Hepatocyte (in vitro differentiated cells): Measurements from ENCODE around the gene RAF1. TPM values are rescaled to one million over a fixed set of nuclear protein-coding genes. Genes with fewer than 3 reads are reported as not detected.

ENCODE experiments used
- DNase-seq: peaks from one replicate; pipeline ENCODE4 v3.0.0-alpha.2; 2016; ENCODE audit warnings: low spot score
- H2AFZ ChIP-seq: fragments of 200-600 bp; sonication (generic); 2 replicates; pipeline ENCODE4 v1.6.0; 2016; ENCODE audit warnings: antibody characterized with exemption, mild to moderate bottlenecking
- H3K27ac ChIP-seq: fragments of 200-600 bp; sonication (generic); 2 replicates; pipeline ENCODE4 v1.5.1; 2016; ENCODE audit warnings: mild to moderate bottlenecking
- H3K27me3 ChIP-seq: fragments of 200-600 bp; sonication (generic); 2 replicates; pipeline ENCODE4 v1.6.1; 2016
- H3K36me3 ChIP-seq: fragments of 200-600 bp; sonication (generic); replicated peaks from 2 replicates; pipeline ENCODE4 v1.5.1; 2016; ENCODE audit warnings: low read depth; ENCODE audit not compliant: insufficient read depth
- H3K4me1 ChIP-seq: fragments of 200-600 bp; sonication (generic); 2 replicates; pipeline ENCODE4 v1.5.1; 2016; ENCODE audit warnings: mild to moderate bottlenecking, moderate library complexity; ENCODE audit not compliant: insufficient read depth
- H3K4me2 ChIP-seq: fragments of 200-600 bp; sonication (generic); 2 replicates; pipeline ENCODE4 v1.6.0; 2016
- H3K4me3 ChIP-seq: fragments of 200-600 bp; sonication (generic); 2 replicates; pipeline ENCODE4 v1.5.1; 2016; ENCODE audit warnings: mild to moderate bottlenecking
- H3K79me2 ChIP-seq: fragments of 200-600 bp; sonication (generic); 2 replicates; pipeline ENCODE4 v1.6.0; 2017; ENCODE audit warnings: mild to moderate bottlenecking
- H3K9me2 ChIP-seq: fragments of 200-600 bp; sonication (generic); replicated peaks from 2 replicates; pipeline ENCODE4 v1.6.0; 2017; ENCODE audit warnings: mild to moderate bottlenecking; ENCODE audit not compliant: insufficient read depth
- H3K9me3 ChIP-seq: fragments of 200-600 bp; sonication (generic); 2 replicates; pipeline ENCODE4 v1.5.1; 2016; ENCODE audit warnings: low read depth, mild to moderate bottlenecking
- H4K20me1 ChIP-seq: fragments of 200-600 bp; sonication (generic); 2 replicates; pipeline ENCODE4 v1.6.0; 2016; ENCODE audit warnings: mild to moderate bottlenecking; ENCODE audit not compliant: insufficient read depth, poor library complexity, severe bottlenecking
- CTCF ChIP-seq: fragments of 200-600 bp; sonication (generic); IDR thresholded peaks from 2 replicates; pipeline ENCODE4 v1.5.1; 2016; ENCODE audit warnings: antibody characterized with exemption, mild to moderate bottlenecking; ENCODE audit not compliant: poor library complexity
- EZH2 ChIP-seq: fragments of 200-600 bp; sonication (generic); IDR thresholded peaks from 2 replicates; pipeline ENCODE4 v1.6.1; 2016; ENCODE audit warnings: antibody characterized with exemption, mild to moderate bottlenecking, borderline replicate concordance
- EZH2phosphoT487 ChIP-seq: fragments of 200-600 bp; sonication (generic); IDR thresholded peaks from one replicate; pipeline ENCODE4 v1.6.1; 2018; ENCODE audit warnings: antibody characterized with exemption, mild to moderate bottlenecking, low read depth, moderate library complexity; ENCODE audit not compliant: unreplicated experiment, severe bottlenecking
- WGBS: methylation state at CpG from one replicate; pipeline ENCODE4 v1.1.6; 2016; ENCODE audit warnings: low lambda C conversion rate; ENCODE audit errors: missing lambda C conversion rate; 5-methylcytosine and 5-hydroxymethylcytosine counted together
- polyA plus RNA-seq: library from polyadenylated mRNA; unstranded; fragments of >200 nt; fragmentation: Nextera tagmentation; extraction: Ambion mirVana; gene quantifications from 2 replicates; pipeline ENCODE4 v1.2.1, GENCODE V29; 2016
- total RNA-seq: library from RNA; depleted of rRNA; stranded (reverse); fragments of >200 nt; gene quantifications from 2 replicates; pipeline ENCODE4 v1.2.3, GENCODE V29; 2014

RAF1 gene
- total and polyA plus RNA-seq, 2 experiments from 2014 or later = 79.8 to 118 TPM

- no peak overlapping the region for H2AFZ ChIP-seq
- peaks cover 41% of the 10 kb centered on the region for H4K20me1 ChIP-seq
- H3K27me3 ChIP-seq = no peaks in the 10 kb centered on the region
- no peak overlapping the region for H3K4me3 ChIP-seq
- H3K9me3 ChIP-seq = no peaks in the 10 kb centered on the region
- H3K36me3 ChIP-seq = no peaks in the 10 kb centered on the region
- no peak overlapping the region for H3K27ac ChIP-seq
- no peaks in the 10 kb centered on the region for H3K4me1 ChIP-seq
- H3K79me2 ChIP-seq = peaks cover 83% of the 10 kb centered on the region
- no peak for DNase-seq
- H3K4me2 ChIP-seq = no peak overlapping the region
- H3K9me2 ChIP-seq = no peaks in the 10 kb centered on the region
- WGBS = 95% methylated on average over 6 of the region's 6 CpGs
- no peak for TF ChIP-seq EZH2
- TF ChIP-seq CTCF = no peak
- TF ChIP-seq EZH2phosphoT487 = no peak
Observed at GRCh38 chr3:12612514-12613226, 51.2 kb downstream of the RAF1 start.

GRCh38 chr3:12611117-12611516, 52.8 kb downstream of the RAF1 start:
- no peaks in the 10 kb centered on the region for H3K36me3 ChIP-seq
- H3K9me2 ChIP-seq = no peaks in the 10 kb centered on the region
- H3K4me3 ChIP-seq = no peak overlapping the region
- H3K79me2 ChIP-seq = peaks cover 75% of the 10 kb centered on the region
- H4K20me1 ChIP-seq = peaks cover 32% of the 10 kb centered on the region
- H2AFZ ChIP-seq = no peak overlapping the region
- H3K27ac ChIP-seq = no peak overlapping the region
- H3K4me2 ChIP-seq = no peak overlapping the region
- 90% methylated on average over 5 of the region's 5 CpGs for WGBS
- no peak for DNase-seq
- no peaks in the 10 kb centered on the region for H3K9me3 ChIP-seq
- H3K4me1 ChIP-seq = no peaks in the 10 kb centered on the region
- TF ChIP-seq CTCF (no peak), EZH2 (no peak), EZH2phosphoT487 (no peak)
- no peaks in the 10 kb centered on the region for H3K27me3 ChIP-seq

- H2AFZ ChIP-seq = no peak overlapping the region
- no peak overlapping the region for H3K4me2 ChIP-seq
- WGBS = 97% methylated on average over 1 of the region's 1 CpG
- no peaks in the 10 kb centered on the region for H3K27me3 ChIP-seq
- H3K79me2 ChIP-seq = peaks cover 61% of the 10 kb centered on the region
- no peak overlapping the region for H3K27ac ChIP-seq
- DNase-seq = no peak
- no peaks in the 10 kb centered on the region for H3K9me2 ChIP-seq
- peaks cover 21% of the 10 kb centered on the region for H4K20me1 ChIP-seq
- no peaks in the 10 kb centered on the region for H3K9me3 ChIP-seq
- no peaks in the 10 kb centered on the region for H3K36me3 ChIP-seq
- no peaks in the 10 kb centered on the region for H3K4me1 ChIP-seq
- TF ChIP-seq CTCF (no peak), EZH2phosphoT487 (no peak), EZH2 (no peak)
- H3K4me3 ChIP-seq = no peak overlapping the region
Observed at GRCh38 chr3:12608376-12608775, 55.5 kb downstream of the RAF1 start.
